Airway epithelial cell (primary cell): Measurements from ENCODE around the gene PYM1. TPM values are rescaled to one million over a fixed set of nuclear protein-coding genes. Genes with fewer than 3 reads are reported as not detected.

ENCODE experiments used
- total RNA-seq: library from RNA; depleted of rRNA; stranded (reverse); fragments of >200 nt; gene quantifications from 2 replicates; pipeline ENCODE4 v1.2.3, GENCODE V29; 2015

The PYM1 gene
- 57.3 and 64.0 TPM in 2 replicates for total RNA-seq

GRCh38 chr12:55927588-55928502 is at the start of gene PYM1:
PYM1 (minus strand) TSS chr12:55927894; CDS start chr12:55927761, 133 bp downstream.

GRCh38 chr12:55973599-55974307 is 46.1 kb upstream of the PYM1 start, which contains the start of gene RAB5B:
RAB5B (plus strand) TSS chr12:55974078; CDS start chr12:55986961, 12,883 bp downstream.

GRCh38 chr12:55966408-55967281 is 39.0 kb upstream of the PYM1 start, which contains the start of gene CDK2:
CDK2 (plus strand) TSS chr12:55966830; CDS start chr12:55967009, 179 bp downstream.

GRCh38 chr12:55965941-55966407 is 38.3 kb upstream of the PYM1 start, which contains the start of gene PMEL:
PMEL (minus strand) TSS chr12:55966042; CDS start chr12:55966011, 31 bp downstream.

GRCh38 chr12:55930771-55931316 is 3.1 kb upstream of the PYM1 start, which contains the start of gene DGKA:
DGKA (plus strand) TSS chr12:55931162; CDS start chr12:55936504, 5,342 bp downstream.

Other genes with a start within 250 kb of the PYM1 start
- 0.05 and 0.28 TPM in 2 replicates for gene ITGA7, start 220.0 kb downstream of the PYM1 start, total RNA-seq
- 108 and 152 TPM in 2 replicates for gene BLOC1S1, start 211.8 kb downstream of the PYM1 start, total RNA-seq
- 0.63 TPM in 1 of 2 replicates, not detected in the other for gene RDH5, start 207.5 kb downstream of the PYM1 start, total RNA-seq
- 551 and 563 TPM in 2 replicates for gene CD63, start 198.9 kb downstream of the PYM1 start, total RNA-seq
- gene GDF11, start 184.8 kb downstream of the PYM1 start, total RNA-seq = 6.0 and 9.2 TPM in 2 replicates
- 116 and 121 TPM in 2 replicates for gene SARNP, start 110.2 kb downstream of the PYM1 start, total RNA-seq
- 37.2 and 39.4 TPM in 2 replicates for gene ORMDL2, start 109.9 kb downstream of the PYM1 start, total RNA-seq
- gene DNAJC14, start 98.3 kb downstream of the PYM1 start, total RNA-seq = 19.1 and 29.6 TPM in 2 replicates
- gene MMP19, start 85.0 kb downstream of the PYM1 start, total RNA-seq = 1.1 and 1.2 TPM in 2 replicates
- 141 and 497 TPM in 2 replicates for gene DGKA, start 3.3 kb upstream of the PYM1 start, total RNA-seq
- 1.9 and 2.6 TPM in 2 replicates for gene PMEL, start 38.1 kb upstream of the PYM1 start, total RNA-seq
- gene CDK2, start 38.9 kb upstream of the PYM1 start, total RNA-seq = 36.7 and 43.8 TPM in 2 replicates
- gene RAB5B, start 46.2 kb upstream of the PYM1 start, total RNA-seq = 47.2 and 66.3 TPM in 2 replicates
- 14.6 and 15.9 TPM in 2 replicates for gene SUOX, start 69.4 kb upstream of the PYM1 start, total RNA-seq
- gene IKZF4, start 93.1 kb upstream of the PYM1 start, total RNA-seq = 2.2 and 4.6 TPM in 2 replicates
- gene RPS26, start 114.0 kb upstream of the PYM1 start, total RNA-seq = 1,471 and 1,883 TPM in 2 replicates
- gene ERBB3, start 152.3 kb upstream of the PYM1 start, total RNA-seq = 22.6 and 36.5 TPM in 2 replicates
- gene PA2G4, start 176.7 kb upstream of the PYM1 start, total RNA-seq = 322 and 323 TPM in 2 replicates
- gene RPL41, start 188.7 kb upstream of the PYM1 start, total RNA-seq = 4,695 and 6,389 TPM in 2 replicates
- gene ZC3H10, start 190.4 kb upstream of the PYM1 start, total RNA-seq = 0.98 and 2.2 TPM in 2 replicates
- gene ESYT1, start 200.4 kb upstream of the PYM1 start, total RNA-seq = 152 and 202 TPM in 2 replicates
- 56.0 and 95.3 TPM in 2 replicates for gene MYL6B, start 224.7 kb upstream of the PYM1 start, total RNA-seq
- 1,958 and 2,366 TPM in 2 replicates for gene MYL6, start 230.5 kb upstream of the PYM1 start, total RNA-seq